ENCODE results near the gene JAZF1.
"Not testable (repeated sequence)": the region's sequence is repeated elsewhere in the genome, so short reads cannot be mapped to it uniquely, and the experiment has no call there.

Gene JAZF1

GRCh38 chr7:27889800-27890199, 290.8 kb downstream of the JAZF1 start:
- no peak for DNase-seq (ENCODE audit: low read depth in 4 of 4, low spot score in 1 of 4)

- DNase-seq (ENCODE audit: low read depth in 4 of 4, low spot score in 1 of 4): no peak
These were observed 291.9 kb downstream of the JAZF1 start for GRCh38 chr7:27888736-27889135.

GRCh38 chr7:27886710-27887109, 293.9 kb downstream of the JAZF1 start:
- DNase-seq (ENCODE audit: low read depth in 4 of 4, low spot score in 1 of 4): not testable (repeated sequence)

GRCh38 chr7:27885652-27886051, 294.9 kb downstream of the JAZF1 start:
- no peak for DNase-seq (ENCODE audit: low read depth in 4 of 4, low spot score in 1 of 4)

GRCh38 chr7:27883696-27884095, 296.9 kb downstream of the JAZF1 start:
- no peak for DNase-seq (ENCODE audit: low read depth in 4 of 4, low spot score in 1 of 4)

- no peak for DNase-seq (ENCODE audit: low read depth in 4 of 4, low spot score in 1 of 4)
These were observed 303.8 kb downstream of the JAZF1 start for GRCh38 chr7:27876756-27877155.

- no peak for DNase-seq (ENCODE audit: low read depth in 4 of 4, low spot score in 1 of 4)
These were observed 304.8 kb downstream of the JAZF1 start for GRCh38 chr7:27875832-27876231.

GRCh38 chr7:27875061-27875460, 305.5 kb downstream of the JAZF1 start:
- DNase-seq (ENCODE audit: low read depth in 4 of 4, low spot score in 1 of 4): no peak

- no peak for DNase-seq (ENCODE audit: low read depth in 4 of 4, low spot score in 1 of 4)
These were observed 306.3 kb downstream of the JAZF1 start for GRCh38 chr7:27873981-27874957.

- DNase-seq (ENCODE audit: low read depth in 4 of 4, low spot score in 1 of 4): no peak
These were observed 308.0 kb downstream of the JAZF1 start for GRCh38 chr7:27872356-27873275.

GRCh38 chr7:27871866-27872265, 308.7 kb downstream of the JAZF1 start:
- DNase-seq (ENCODE audit: low read depth in 4 of 4, low spot score in 1 of 4): no peak

- DNase-seq (ENCODE audit: low read depth in 4 of 4, low spot score in 1 of 4): no peak
These were observed 309.5 kb downstream of the JAZF1 start for GRCh38 chr7:27871086-27871485.

- no peak for DNase-seq (ENCODE audit: low read depth in 4 of 4, low spot score in 1 of 4)
These were observed 310.0 kb downstream of the JAZF1 start for GRCh38 chr7:27870595-27870994.

GRCh38 chr7:27869056-27869455, 311.5 kb downstream of the JAZF1 start:
- no peak for DNase-seq (ENCODE audit: low read depth in 4 of 4, low spot score in 1 of 4)

GRCh38 chr7:27868131-27868550, 312.5 kb downstream of the JAZF1 start:
- no peak for DNase-seq (ENCODE audit: low read depth in 4 of 4, low spot score in 1 of 4)

GRCh38 chr7:27866828-27867672, 313.5 kb downstream of the JAZF1 start:
- no peak for DNase-seq (ENCODE audit: low read depth in 4 of 4, low spot score in 1 of 4)

GRCh38 chr7:27866256-27866655, 314.3 kb downstream of the JAZF1 start:
- DNase-seq (ENCODE audit: low read depth in 4 of 4, low spot score in 1 of 4): no peak

GRCh38 chr7:27863880-27864279, 316.7 kb downstream of the JAZF1 start:
- DNase-seq (ENCODE audit: low read depth in 4 of 4, low spot score in 1 of 4): no peak

- no peak for DNase-seq (ENCODE audit: low read depth in 4 of 4, low spot score in 1 of 4)
These were observed 318.8 kb downstream of the JAZF1 start for GRCh38 chr7:27861747-27862146.

- no peak for DNase-seq (ENCODE audit: low read depth in 4 of 4, low spot score in 1 of 4)
These were observed 319.8 kb downstream of the JAZF1 start for GRCh38 chr7:27860800-27861199.
